ENCODE data around the gene MYO9B.

The MYO9B gene

GRCh38 chr19:17200408-17201079 is 125.0 kb downstream of the MYO9B start:
- no peak for FAIRE-seq
- TF ChIP-seq POLR2A (IDR thresholded peaks at IDR 0.05; ENCODE audit: low read depth, low read length): no peak
- 0 out of 2 replicates have a peak, but pooled peaks have one; percentile 26 for TF ChIP-seq POLR2AphosphoS5 (IDR thresholded peaks at IDR 0.05; ENCODE audit: low read depth, low read length)
- TF ChIP-seq TAF1 (IDR thresholded peaks at IDR 0.05; ENCODE audit: borderline replicate concordance, low read depth, low read length): no peak
- DNase-seq (ENCODE audit: insufficient read length): no peak

DNA sequence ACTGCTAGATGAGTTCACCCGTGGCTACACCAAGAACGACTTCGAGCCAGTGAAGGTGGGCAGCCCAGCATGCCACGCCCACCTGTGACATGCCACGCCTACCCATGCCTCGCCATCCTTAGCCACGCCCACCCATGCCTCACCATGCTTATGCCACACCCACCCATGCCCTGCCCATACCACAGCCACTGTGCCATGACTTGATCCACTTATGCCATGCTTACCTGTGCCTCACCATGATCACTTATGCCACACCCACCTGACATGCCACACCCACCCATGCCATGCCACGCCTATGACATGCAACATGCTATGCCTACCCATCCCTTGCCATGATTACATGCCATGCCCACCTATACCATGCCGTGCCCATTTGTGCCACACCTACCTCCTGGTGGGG is 126.7 kb downstream of the MYO9B start:
- DNase-seq (ENCODE audit: insufficient read length) (no peak), FAIRE-seq (peak; percentile 62)
- TF ChIP-seq TAF1 (IDR thresholded peaks at IDR 0.05; ENCODE audit: borderline replicate concordance, low read depth, low read length): no peak
- TF ChIP-seq POLR2A (IDR thresholded peaks at IDR 0.05; ENCODE audit: low read depth, low read length): peak; percentile 30
- peak; percentile 62 for TF ChIP-seq POLR2AphosphoS5 (IDR thresholded peaks at IDR 0.05; ENCODE audit: low read depth, low read length)

GRCh38 chr19:17202713-17203112 is 127.1 kb downstream of the MYO9B start:
- TF ChIP-seq TAF1 (IDR thresholded peaks at IDR 0.05; ENCODE audit: borderline replicate concordance, low read depth, low read length): no peak
- TF ChIP-seq POLR2AphosphoS5 (IDR thresholded peaks at IDR 0.05; ENCODE audit: low read depth, low read length): no peak
- no peak; the same call in 1 of the 2 replicates for TF ChIP-seq POLR2A (IDR thresholded peaks at IDR 0.05; ENCODE audit: low read depth, low read length)
- DNase-seq (ENCODE audit: insufficient read length) (no peak), FAIRE-seq (no peak)

DNA sequence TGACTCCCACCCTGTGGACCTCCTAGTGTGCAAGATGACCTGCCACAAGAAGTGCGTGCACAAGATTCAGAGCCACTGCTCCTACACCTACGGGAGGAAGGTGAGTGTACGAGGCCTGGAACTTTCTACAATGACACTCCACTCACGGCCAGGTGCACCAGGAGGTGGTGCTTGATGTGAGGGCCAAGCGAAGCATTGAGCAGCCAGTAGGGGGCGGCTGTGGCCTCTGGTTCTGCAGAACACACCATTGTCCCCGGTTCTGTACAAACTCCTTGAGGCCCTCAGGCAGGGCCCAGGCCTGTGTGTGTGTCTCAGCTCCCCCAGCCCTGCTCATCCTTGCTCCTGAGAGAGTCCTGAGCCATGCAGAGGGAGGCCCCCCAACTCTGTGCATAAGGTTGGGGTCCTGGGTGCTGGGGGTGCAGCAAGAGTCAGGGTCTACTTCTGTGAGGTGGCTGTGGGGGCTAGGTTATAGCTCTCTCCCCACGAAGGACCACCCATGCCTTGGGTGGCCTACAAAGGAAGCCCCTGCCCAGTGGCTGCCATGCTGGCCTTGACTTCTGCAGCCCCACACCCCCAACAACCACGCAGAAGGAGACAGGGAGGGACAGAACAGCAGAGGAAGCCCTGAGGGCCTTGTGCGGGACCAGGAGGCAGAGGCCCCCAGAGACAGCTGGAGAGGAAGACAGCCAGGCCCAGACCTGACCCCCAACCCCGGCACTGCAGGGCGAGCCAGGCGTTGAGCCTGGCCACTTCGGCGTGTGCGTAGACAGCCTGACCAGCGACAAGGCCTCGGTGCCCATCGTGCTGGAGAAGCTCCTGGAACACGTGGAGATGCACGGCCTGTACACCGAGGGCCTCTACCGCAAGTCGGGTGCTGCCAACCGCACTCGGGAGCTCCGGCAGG is 129.9 kb downstream of the MYO9B start:
- TF ChIP-seq POLR2A (IDR thresholded peaks at IDR 0.05; ENCODE audit: low read depth, low read length) (peak; percentile 43; the same call in 1 of the 2 replicates), POLR2AphosphoS5 (IDR thresholded peaks at IDR 0.05; ENCODE audit: low read depth, low read length) (peak; percentile 45), TAF1 (IDR thresholded peaks at IDR 0.05; ENCODE audit: borderline replicate concordance, low read depth, low read length) (no peak)
- FAIRE-seq: no peak
- DNase-seq (ENCODE audit: insufficient read length): peak; percentile 58

DNA sequence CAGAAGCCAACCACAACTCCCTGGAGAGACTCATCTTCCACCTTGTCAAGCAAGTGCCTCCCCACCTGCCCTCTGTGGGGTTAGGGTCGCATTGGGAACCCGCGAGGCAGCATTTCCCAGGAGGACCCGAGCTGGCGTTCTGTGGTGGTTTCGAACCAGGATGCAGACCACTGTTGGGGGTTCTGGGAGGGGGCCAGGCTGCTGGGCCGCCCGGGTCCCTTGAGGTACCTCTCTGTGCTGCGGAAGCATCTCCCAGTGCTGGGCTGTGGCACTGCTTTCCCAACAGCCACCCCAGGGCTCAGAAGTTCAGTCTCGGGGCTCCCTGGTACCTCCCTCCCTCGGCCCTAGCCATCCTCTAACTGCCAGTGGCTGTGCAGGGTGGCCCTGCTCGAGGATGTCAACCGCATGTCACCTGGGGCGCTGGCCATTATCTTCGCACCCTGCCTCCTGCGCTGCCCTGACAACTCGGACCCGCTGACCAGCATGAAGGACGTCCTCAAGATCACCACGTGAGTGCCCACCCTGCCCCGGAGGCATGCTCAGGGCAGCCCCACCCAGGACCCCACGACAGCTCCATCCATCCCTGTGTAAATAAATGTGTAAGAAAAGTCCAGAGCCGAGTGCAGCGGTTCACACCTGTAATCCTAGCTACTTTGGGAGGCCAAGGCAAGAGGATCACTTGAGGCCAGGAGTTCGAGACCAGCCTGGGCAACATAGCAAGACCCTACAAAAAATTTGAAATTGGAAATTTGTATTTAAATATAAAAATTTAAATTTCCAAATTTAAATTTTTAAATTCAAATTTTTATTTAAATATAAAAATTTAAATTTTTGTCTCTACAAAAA is 131.4 kb downstream of the MYO9B start:
- no peak for FAIRE-seq
- no peak for TF ChIP-seq TAF1 (IDR thresholded peaks at IDR 0.05; ENCODE audit: borderline replicate concordance, low read depth, low read length)
- no peak for TF ChIP-seq POLR2AphosphoS5 (IDR thresholded peaks at IDR 0.05; ENCODE audit: low read depth, low read length)
- TF ChIP-seq POLR2A (IDR thresholded peaks at IDR 0.05; ENCODE audit: low read depth, low read length): no peak
- DNase-seq (ENCODE audit: insufficient read length): no peak

DNA sequence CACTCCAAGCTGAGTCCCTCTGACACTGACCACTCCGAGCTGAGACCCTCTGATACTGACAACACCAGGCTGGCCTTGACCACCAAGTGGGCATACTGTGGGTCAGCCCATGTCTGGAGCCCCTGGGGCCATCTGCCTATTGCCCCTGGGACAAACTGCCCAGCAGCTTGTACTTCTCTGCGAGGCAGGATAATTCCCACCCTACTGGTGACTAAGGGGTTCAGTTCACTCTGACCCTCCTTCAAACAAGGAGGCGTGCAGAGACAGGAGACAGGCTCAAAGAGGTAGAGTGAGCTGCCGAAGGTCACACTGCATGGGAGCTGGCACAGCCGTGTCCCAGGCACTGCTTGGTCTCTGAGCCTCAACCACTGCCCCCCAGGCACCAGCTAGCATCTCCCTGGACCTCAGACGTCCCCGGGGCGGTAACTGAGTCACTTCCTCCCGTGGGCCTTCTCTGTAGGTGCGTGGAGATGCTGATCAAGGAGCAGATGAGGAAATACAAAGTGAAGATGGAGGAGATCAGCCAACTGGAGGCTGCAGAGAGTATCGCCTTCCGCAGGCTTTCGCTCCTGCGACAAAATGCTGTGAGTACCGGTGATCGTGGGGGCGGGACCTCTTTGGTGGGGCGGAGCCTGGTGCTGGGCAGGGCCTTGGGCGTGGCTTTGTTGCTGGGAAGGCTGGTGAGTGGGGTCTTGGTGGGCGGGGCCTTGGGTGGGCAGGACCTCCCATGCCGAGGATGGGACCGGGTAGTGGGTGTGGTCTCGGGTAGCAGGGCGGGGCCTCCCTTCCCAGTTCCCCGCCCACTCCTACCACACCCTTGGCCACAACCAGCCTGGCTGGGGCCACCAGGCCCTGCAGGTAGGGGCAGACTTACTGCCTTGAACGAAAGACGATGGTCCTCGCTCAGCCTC is 133.8 kb downstream of the MYO9B start:
- 0 out of 2 replicates have a peak, but pooled peaks have one; percentile 3 for TF ChIP-seq POLR2A (IDR thresholded peaks at IDR 0.05; ENCODE audit: low read depth, low read length)
- peak; percentile 12 for TF ChIP-seq POLR2AphosphoS5 (IDR thresholded peaks at IDR 0.05; ENCODE audit: low read depth, low read length)
- TF ChIP-seq TAF1 (IDR thresholded peaks at IDR 0.05; ENCODE audit: borderline replicate concordance, low read depth, low read length): no peak
- DNase-seq (ENCODE audit: insufficient read length): peak; percentile 68
- FAIRE-seq: peak; percentile 90

DNA sequence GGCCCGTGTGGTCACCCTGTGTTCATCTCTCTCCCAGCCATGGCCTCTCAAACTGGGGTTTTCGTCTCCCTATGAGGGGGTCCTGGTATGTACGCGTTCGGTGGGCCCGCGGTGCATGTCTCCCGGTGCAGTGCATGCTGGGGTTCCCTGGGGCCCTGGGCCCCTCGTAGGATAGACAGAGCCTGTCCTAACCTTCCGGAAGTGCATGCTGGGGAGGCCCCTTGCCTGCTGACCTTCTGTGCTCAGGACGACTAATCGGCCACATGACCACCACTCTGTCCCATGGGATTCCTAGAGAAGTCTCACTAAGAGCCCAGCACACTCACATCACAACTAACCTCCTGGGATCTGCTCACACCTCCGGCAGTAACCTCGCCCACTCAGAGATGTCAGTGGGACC is 134.7 kb downstream of the MYO9B start:
- TF ChIP-seq POLR2A (IDR thresholded peaks at IDR 0.05; ENCODE audit: low read depth, low read length): no peak
- TF ChIP-seq TAF1 (IDR thresholded peaks at IDR 0.05; ENCODE audit: borderline replicate concordance, low read depth, low read length): no peak
- TF ChIP-seq POLR2AphosphoS5 (IDR thresholded peaks at IDR 0.05; ENCODE audit: low read depth, low read length): no peak
- FAIRE-seq: peak; percentile 9
- DNase-seq (ENCODE audit: insufficient read length): no peak

- FAIRE-seq: no peak
- no peak for DNase-seq (ENCODE audit: insufficient read length)
- TF ChIP-seq POLR2A (IDR thresholded peaks at IDR 0.05; ENCODE audit: low read depth, low read length): no peak
- no peak for TF ChIP-seq TAF1 (IDR thresholded peaks at IDR 0.05; ENCODE audit: borderline replicate concordance, low read depth, low read length)
- TF ChIP-seq POLR2AphosphoS5 (IDR thresholded peaks at IDR 0.05; ENCODE audit: low read depth, low read length): no peak
These were observed 136.2 kb downstream of the MYO9B start for GRCh38 chr19:17211547-17212446.

DNA sequence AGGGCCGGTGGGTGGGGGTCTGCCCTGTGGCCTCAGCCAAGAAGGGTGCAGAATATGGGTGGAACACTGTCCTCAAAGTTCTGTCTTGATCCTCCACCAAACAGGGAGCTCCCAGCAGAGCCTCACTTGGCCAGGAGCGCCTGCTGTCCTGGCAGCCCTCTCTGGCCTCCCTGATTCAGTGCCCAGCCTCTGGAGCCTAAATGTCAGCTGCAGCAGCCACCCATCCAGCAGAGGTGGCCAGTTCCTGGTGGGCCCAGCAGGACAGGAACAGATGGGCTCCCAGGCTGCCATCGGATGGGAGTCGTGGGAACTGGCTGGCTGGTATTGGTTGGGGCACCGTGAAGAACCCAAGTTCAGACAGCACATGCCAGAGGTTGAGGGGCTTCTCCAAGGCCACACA is 137.8 kb downstream of the MYO9B start:
- FAIRE-seq (no peak), DNase-seq (ENCODE audit: insufficient read length) (no peak)
- TF ChIP-seq TAF1 (IDR thresholded peaks at IDR 0.05; ENCODE audit: borderline replicate concordance, low read depth, low read length) (no peak), POLR2AphosphoS5 (IDR thresholded peaks at IDR 0.05; ENCODE audit: low read depth, low read length) (peak; percentile 64; the same call in 1 of the 2 replicates), POLR2A (IDR thresholded peaks at IDR 0.05; ENCODE audit: low read depth, low read length) (peak; percentile 51; the same call in 1 of the 2 replicates)
